HG02938 (cell line): Measurements from ENCODE around the gene TEAD1.

Experiments used
- ATAC-seq: cut with Tn5 transposase; IDR thresholded peaks from one replicate; pipeline ENCODE4 v1.9.1; 2021; ENCODE audit warnings: mild to moderate bottlenecking, moderate library complexity; ENCODE audit not compliant: unreplicated experiment

Gene TEAD1

DNA sequence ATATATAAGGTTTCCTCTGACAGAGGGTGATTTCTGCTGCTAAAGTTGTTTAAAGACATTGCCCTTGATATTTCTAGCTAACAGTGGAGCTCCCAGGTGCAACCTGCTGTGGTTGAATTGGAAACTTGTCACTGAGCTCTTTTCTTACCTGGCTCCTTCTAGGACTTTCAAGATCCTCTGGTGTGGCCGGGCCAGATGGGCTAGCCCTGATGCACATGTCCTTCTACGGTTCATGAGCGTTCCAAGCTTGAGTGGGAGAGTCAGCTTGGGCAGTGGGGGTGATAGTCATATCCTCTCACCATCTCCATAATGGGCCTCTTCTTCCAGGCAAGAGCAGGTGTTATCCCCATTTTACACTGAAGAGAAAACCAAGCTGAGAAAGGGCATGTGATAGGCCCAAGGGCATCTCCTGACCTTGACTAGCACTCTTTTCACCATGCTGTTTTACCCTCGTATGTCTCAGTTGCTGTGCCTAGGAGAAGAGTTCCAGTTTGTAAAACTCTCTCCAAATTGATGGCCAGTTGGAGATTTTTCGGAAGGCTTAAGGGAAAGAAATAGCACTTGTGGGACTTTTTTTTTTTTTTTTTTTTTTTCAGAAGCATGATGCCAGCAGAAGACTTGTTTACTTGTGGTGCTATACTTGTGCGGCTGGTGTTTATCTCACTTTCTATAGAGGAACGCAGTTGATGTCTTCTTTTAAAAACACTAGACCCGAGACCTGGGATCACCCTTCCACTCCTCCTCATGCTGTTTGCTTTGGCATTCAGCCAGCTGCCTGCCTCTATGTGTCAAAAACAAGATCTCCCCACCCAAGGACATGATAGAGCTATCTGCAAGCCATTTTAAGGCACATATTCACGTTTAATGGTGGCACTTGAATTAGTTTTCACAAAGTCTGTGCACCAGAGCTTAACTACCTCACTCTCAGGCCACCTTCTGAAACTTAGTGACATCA, 32.6 kb downstream of the TEAD1 start:
- ATAC-seq = no peak

DNA sequence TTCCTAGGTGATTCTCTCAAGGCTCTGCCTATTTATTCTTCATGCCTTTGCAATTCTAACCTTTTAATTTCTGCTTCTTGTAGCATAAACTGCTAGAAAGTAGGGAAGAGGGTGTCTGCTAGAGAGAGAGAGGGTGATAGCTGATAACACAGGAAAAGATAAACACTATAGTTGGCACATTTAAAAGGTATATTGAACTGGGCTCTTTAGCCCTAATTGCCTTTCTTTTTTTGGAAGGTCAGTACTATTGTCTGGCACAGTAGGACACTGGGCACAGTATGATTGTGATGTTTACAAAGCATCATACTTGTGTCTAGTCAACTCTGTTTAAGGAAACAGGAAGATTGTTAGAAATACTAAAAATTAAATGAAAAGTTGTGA, 33.3 kb downstream of the TEAD1 start:
- no peak for ATAC-seq

DNA sequence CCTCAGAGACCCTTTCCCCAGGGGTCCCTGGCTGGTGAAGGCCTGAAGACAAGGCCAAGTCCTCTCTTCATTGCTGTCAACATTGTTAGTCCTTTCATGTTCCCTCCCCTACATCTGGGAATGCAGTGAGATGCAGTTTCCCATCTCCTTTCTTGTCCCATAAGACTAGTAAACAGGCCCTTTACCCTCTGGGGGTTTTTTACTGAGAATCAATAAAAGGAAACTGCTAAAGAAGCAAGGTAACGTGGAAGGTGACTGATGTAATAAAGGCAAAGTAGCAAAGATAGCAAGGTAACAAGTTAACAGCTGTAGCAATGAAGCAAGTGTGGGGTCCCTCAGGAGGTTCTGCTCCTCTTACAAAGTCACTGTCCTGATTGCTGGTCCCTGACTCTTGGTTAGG, 37.3 kb downstream of the TEAD1 start:
- ATAC-seq = no peak

DNA sequence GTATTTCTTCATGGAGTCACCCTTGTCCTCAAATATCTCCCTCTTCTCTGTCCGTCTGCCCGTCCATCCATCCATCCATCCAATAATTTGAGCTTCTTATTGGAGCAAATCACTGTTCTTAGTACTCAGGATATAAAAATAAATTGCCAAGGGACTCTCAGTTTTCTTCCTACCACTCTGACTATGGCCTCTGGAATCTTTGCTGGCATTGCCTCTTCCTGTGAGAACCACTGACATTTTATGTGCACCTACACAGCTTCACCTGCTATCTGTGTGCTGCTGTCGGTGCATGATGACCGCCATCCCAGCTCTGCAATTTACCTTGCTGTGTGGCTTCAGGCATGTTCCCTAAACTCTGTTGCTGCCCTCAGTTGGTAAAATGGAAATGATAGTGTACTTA, 37.9 kb downstream of the TEAD1 start:
- ATAC-seq = no peak

DNA sequence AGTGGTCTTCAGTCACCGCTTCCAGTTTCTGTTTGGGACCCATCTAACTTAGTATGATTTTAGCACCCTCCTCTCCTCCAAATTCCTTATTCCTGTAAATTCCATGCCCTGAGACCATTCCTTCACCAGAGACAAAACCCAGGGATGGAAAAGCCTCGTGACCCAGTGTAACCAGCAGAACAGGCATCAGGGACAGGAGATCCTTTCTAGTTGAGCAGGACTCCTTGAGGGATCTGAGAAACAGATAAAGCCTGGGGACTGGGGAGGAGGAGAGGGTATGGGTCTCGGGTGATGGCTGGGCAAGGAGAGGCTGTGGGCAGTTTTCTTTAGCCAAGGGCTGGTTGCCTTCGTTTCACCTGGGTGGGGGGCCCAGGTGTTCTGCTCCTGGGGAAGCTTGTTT, 40.9 kb downstream of the TEAD1 start:
- ATAC-seq = no peak

DNA sequence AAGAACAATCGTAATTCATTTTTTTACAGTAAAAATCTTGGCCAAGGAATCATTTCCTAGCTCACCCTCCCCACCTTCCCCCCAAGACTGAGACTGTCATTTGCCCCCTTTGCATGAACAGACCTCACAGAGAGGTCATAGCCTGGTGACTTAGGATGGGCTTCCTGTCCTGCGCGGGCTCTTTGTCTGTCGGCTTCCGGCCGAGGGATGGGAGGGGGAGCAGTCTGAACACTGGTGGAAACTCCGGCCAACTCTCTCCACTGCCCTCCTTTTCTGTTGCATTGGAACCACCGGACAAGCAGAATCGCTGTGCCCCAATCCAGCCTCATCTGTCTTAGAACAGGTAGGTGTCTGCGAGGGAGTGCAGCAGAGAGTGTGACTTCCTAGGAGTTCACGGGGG, 41.7 kb downstream of the TEAD1 start:
- ATAC-seq = no peak

DNA sequence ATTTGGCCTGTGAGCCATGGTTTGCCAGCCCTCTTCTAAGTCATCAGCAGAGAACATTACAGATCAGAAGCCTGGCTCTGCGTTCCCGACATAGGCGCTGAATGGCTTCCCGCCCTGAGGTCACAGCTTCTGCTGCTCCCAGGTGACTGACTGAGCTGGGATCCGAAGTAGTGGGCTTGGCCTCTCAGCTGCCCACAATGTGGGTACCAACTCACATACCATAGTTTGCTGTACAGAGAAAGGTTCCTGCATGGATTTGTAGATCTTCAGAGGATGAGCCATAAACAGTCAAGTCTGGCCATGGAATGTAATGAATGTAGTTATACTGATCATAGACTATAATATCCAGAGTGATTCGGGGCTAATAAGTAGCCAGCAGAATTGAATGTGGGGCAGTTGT, 42.6 kb downstream of the TEAD1 start:
- no peak for ATAC-seq

DNA sequence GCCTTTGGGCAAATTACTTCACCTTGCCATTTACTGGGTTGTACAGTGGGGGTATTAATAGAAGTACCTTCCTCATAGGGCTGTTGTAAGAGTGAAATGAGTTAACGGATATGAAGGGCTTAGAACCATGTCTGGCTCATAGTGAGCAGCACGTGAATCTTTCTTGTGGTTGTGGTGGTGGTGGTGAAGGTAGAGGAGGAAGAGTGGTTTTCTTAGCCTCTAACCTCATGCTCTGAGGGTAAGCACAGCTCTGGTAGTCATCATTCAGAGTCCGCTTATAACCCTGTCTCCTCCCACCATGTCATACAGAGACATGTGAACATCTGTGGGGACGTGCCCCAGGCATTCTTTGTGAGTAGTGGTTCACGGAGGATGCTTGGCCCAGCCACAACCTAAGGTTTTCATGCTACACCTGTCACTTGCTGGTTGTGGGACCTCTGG, 43.6 kb downstream of the TEAD1 start:
- ATAC-seq = peak; percentile 85

DNA sequence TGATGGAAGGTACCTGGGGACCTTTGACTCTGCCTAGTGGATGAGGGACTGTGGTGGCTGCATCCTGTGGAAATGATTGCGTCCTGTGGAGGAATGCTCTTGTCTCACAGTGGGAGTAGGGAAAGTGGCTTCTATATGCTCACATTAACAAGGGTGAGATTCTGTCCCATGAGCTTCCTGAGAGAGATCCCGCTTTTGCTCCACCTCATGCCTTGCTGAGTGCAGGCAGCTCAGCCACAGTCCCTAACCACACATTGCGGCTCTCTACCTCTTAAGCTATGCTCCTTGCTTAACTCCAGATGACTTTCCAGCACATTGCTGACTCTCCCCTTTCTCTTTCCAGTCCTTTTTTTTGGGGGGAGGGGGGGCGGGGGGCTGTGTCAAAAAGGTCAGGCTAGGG, 45.0 kb downstream of the TEAD1 start:
- no peak for ATAC-seq

DNA sequence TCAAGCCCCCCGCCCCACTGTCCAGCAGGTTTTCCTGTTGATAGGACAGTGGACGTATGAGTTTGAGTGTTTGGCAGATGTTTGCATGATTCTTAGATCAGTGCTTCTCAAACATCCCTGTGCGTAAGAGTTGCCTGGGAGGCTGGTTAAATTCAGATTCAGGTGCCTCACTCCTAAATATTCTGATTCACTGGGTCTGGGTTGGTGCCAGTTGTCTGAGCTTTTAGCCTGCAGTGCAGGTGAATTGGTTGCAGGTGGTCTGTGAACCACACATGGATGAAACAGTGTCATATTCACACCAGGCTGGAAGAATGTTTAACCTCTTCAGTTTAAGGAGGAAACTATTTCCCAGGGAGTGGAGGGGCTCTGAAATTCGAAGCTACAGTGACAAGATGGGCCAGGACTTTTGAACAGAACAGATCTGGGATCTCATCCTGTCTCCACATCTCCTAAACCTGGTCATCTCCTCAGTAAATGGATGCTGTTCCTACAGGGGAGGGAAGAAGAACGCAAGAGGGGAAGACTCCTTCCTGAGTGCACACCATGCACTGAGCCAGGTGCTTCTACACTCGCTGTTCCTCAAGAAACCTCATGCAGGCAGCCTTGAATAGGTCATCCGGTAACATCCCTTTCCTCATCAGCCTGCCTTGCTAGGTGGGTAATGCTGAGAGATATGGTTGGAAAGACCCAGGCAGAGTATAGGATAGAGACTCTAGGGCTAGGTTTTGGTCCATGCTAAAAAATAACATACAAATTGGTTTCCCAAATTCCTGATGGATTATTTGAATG, 47.8 kb downstream of the TEAD1 start:
- no peak for ATAC-seq

DNA sequence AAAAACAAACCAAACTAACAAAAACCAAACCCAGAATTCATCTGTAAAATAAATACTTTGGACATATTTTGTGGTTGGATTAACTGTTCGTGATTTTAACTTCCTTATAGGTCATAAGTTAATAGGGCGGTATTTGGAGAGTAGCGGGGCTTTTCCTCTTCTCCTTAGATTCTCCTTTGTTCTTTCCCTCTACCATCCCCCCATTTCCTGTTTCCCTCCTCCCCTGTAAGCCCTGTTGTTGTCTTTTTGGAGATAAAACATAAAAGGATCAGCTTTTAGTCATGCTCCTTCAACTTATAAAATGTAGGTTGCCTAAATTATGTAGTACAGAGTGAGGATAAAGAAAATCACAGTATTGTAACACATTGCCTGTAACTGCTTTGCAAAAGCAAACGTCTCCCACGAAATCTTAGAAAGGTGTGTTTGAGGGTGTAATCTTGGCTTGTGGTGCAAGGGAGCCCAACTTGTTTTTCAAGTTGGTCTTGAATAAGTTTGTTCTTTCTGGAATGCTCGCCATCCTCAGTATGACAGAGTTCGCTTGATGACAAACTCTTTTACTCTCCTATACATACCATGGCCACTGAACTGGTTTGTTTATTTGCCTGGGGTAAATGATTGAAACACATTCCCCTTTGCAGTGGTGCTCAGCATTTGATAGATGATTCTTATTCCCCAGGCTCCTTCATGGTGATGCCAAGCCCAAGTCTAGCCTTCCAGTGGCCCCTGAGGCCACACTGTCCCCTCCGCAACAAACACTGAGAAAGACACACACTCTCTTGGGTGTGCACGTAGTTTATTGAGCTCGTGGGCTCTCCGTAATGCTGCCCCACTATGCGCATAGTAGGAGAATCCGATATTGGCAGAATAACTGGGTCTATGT, 49.4 kb downstream of the TEAD1 start:
- ATAC-seq = no peak

DNA sequence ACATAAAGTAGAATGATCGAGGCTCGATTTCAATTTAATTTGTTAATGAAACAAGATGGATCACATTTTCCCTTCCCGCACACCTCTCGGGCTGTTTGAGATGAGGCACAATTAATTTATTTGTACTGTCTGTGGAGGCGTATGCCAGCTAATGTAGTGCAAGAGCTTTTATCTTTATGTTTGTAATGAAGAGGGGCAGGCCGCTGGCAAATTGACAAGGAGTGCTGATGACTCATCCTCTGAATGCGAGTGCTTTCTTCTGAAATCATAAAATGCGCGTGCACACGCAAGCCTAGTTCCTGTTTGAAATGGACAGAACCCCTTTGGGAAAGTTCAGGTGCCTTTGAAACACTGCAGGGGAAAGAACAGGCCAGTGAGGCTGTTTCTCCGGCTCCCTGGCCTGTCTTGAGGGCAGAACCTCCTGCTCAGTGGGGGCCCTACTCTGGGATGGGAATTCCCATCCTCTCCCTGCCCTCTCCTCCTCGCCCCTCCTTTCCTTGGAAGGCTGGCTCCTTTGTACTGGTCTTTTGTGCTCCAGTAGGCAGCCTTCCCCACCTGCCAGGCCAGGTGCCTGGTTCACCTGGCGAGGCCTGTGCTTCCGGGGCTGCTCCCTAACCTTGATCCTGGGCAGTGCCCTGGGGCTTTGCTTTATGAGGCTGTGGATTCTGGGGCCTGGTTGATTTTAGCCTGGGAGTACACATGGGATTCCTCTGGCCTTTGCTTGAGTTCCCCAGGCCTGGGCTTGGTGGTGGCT, 50.3 kb downstream of the TEAD1 start:
- ATAC-seq = no peak

DNA sequence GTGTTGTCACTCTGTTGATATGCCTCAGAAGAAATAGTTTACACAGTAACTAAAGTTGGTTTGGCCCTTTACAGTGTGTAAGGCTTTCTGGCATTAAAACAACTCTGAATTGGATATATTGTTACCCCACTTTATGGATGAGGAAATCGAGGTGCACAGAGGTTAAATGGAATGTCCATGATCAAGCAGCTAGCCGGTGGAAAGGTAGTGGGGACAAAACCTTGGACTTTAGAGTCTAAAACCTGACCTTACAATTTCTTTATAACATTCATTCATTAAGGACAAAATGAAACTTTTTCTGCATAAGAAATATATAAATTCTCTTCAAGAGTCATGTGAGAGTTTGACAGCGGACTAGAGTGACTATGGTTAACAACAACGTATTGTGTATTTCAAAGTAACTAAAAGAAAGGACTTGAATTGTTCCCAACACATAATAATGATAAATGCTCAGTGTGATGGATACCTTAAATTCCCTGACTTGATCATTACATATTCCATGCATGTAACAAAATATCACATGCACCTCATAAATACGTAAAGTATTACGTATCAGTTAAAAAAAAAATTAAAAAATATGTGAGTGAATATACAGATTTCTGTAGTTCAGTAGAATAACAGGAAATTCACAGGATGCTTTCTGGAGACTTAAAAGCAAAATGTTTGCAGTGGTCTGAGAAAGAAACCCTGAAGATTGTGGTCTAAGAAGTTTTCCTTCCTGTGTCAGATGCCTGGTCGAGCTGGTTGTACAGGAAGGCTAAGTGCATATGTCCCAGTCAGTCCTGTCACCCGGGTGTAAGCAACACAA, 51.0 kb downstream of the TEAD1 start:
- ATAC-seq = no peak

DNA sequence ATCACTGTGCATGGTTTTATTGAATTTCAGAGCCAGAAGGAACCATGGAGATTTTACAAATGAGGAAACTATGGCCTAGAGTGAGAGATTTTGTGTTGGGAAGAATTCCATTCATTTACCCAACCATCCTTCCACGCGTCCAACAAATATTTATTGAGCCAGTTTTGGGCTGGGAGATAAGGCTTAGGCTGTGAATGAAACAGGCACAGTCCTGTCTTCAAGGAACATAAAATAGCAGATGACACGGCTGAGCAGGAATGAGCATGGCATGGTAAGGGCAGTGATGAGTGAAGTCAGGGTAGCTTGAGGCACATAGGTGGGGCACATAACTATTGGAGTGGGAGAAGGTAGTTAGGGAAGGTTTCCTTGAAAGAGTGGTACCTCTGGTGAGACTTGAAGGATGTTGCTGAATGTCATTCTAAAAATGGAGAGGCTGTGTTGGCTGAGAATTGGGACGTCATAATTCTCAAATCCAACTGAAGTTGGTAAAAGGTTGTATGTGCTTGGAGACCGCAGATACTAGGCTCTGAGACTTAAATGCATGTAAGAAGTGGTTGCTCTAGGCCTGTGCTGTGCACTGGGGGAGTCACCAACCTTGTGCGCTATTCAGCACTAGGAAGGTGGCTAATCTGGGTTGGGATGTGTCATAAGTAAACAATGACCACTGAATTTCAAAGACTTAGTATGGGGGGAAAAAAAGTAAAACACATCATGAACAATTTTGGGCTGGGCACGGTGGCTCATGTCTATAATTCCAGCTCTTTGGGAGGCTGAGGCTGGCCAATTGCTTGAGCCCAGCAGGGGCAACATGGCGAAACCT, 51.9 kb downstream of the TEAD1 start:
- no peak for ATAC-seq

DNA sequence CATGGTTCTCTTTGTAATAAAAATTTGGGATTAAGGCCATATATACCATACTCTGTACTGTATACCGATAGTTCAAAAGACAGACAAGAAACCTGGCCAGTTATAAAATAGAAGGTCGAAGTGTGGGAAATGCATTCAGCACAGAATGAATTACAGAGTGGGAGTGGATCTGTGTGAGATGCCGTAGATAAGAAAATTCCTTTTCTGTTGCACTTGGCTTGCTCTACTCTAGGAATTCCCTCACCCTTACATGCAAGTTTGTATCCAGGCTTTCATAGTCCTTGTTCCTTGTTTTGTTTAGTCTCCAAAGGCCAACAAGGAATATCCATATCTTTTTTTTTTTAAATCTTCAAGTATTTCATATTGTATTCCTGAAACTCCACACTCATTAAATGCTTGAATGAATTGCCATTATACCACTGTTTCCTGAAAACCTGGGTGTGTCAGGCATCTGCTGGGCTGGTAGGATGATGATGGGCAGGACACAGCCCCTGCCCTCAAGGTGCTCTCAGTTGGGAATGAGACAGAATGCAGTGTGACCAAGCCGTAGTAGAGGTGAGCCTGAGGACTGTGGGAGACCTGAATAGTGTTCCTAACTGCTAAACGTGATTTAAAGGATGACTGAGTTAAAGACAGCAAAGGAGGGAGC, 53.5 kb downstream of the TEAD1 start:
- ATAC-seq = no peak

DNA sequence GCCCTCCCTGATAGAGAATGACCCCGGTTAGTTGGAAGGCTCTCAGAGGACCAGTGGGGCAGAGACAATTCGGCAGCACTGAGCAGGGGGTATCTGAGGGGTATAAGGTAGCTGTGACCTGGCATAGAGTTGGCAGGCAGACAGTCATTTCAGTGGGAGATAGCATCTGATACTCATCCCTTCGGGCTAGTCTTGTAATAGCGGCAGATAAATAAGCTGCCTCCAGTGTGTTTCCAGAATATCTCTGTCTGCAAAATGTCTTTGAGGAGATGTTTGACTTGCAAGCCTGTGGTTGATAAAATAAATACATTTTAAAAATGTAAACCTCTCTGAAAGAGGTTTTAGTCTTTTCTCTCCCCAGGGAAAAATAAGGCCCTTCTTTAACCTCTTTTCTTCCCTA, 54.2 kb downstream of the TEAD1 start:
- no peak for ATAC-seq

DNA sequence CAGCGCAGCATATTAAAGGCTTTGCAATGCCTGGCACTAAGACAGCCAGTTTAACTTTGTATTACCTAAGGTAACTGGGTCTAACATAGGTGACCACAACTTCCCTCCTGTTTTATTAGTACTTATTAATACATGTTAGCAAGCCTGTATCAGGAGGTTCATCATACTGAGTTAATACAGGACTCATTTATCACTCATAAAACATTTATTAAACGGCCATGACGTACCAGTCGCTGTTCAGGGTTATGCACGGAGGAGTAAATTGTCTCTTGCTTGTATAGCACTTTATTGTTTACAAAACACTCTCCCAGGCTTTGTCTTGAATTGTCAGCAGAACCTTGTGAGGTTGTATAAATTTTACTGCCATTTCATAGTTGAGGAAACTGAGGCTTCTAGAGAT, 55.7 kb downstream of the TEAD1 start:
- ATAC-seq = no peak

DNA sequence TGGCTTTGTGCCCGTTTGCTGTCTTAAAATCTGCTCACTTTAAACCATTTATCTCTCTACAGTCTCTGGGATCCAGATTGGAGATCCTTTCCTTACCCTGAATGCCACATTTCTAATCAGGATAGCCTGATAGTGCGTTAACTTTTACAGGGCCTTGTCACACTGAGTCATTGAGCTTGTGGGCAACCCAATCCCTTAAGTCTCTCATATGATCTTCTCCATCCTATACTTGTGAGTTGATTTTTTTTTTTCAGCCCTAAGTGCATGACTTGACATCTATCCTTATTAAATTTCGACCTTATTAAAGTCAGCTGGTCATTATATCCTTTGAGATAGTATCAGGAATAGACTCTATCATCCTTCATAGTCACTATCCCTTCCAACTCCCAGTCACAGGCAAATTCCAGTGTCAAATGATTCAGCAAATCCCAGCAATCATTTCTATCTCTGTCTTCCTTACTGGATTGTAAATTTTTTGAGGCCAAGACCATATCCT, 57.7 kb downstream of the TEAD1 start:
- ATAC-seq = no peak
